Panc1 (cell line): ENCODE data around the gene WNT5B. TPM values are rescaled to one million over a fixed set of nuclear protein-coding genes. Genes with fewer than 3 reads are reported as not detected.

Experiments used
- ATAC-seq: fragments of 200-7000 bp; cut with Tn5 transposase; 2 replicates; pipeline ENCODE4 v1.9.1; 2020; ENCODE audit warnings: mild to moderate bottlenecking, moderate library complexity
- BruUV-seq: library from RNA; stranded (reverse); fragments of 400-500 nt; replicated peaks from 2 replicates; lab custom pipeline; 2021; lab: Mats Ljungman, UMichigan
- CTCF ChIA-PET: fragments of 300-600 bp; sonication (Branson Sonifier 250); formaldehyde crosslinking; loops from one replicate; lab custom pipeline; 2022; ENCODE audit warnings: antibody characterized with exemption; lab: Charles Lee
- POLR2A ChIA-PET: fragments of 300-600 bp; sonication (Branson Sonifier 250); formaldehyde crosslinking; loops from one replicate; lab custom pipeline; 2022; ENCODE audit warnings: antibody characterized with exemption; lab: Charles Lee
- DNase-seq: peaks from one replicate; pipeline ENCODE4 v3.0.0-alpha.2; 2010; ENCODE audit warnings: low read depth, low spot score
- H3K27ac ChIP-seq: 2 replicates; pipeline ENCODE4 v1.5.1; 2011; ENCODE audit warnings: mild to moderate bottlenecking, low read length, inconsistent platforms
- H3K27me3 ChIP-seq: fragments of 200-500 bp; sonication (Bioruptor generic); 2 replicates; pipeline ENCODE4 v1.6.0; 2014; ENCODE audit warnings: low read length, inconsistent platforms; ENCODE audit not compliant: control insufficient read depth, insufficient read depth
- H3K36me3 ChIP-seq: fragments of 200-500 bp; sonication (Bioruptor generic); 2 replicates; pipeline ENCODE4 v1.5.1; 2014; ENCODE audit warnings: inconsistent platforms, mild to moderate bottlenecking, low read length, moderate library complexity; ENCODE audit not compliant: control insufficient read depth, insufficient read depth
- H3K4me1 ChIP-seq: 2 replicates; pipeline ENCODE4 v1.5.1; 2011; ENCODE audit warnings: inconsistent platforms, mild to moderate bottlenecking, low read length, moderate library complexity; ENCODE audit not compliant: control insufficient read depth, insufficient read depth
- H3K4me3 ChIP-seq, 2 experiments: 2 replicates each; pipeline ENCODE4 v1.5.1; 2011 to 2012; ENCODE audit warnings: low read depth in 2 of 2, low read length in 2 of 2, mild to moderate bottlenecking in 2 of 2, inconsistent platforms in 1 of 2, moderate library complexity in 1 of 2
- H3K9me3 ChIP-seq: fragments of 200-500 bp; sonication (Bioruptor generic); 2 replicates; pipeline ENCODE4 v1.5.1; 2014; ENCODE audit warnings: low read depth, mild to moderate bottlenecking, inconsistent platforms, low read length, moderate library complexity; ENCODE audit not compliant: control insufficient read depth, insufficient read depth
- POLR2AphosphoS5 ChIP-seq: IDR thresholded peaks from 2 replicates; pipeline ENCODE4 v1.6.1; 2012; ENCODE audit warnings: mild to moderate bottlenecking, low read depth, low read length, moderate library complexity
- SIN3A ChIP-seq: IDR thresholded peaks from 2 replicates; pipeline ENCODE4 v1.6.1; 2012; ENCODE audit warnings: low read depth, mild to moderate bottlenecking, low read length, moderate library complexity, borderline replicate concordance; ENCODE audit not compliant: insufficient read depth
- TCF7L2 ChIP-seq: IDR thresholded peaks from 2 replicates; pipeline ENCODE4 v1.6.1; 2011; ENCODE audit warnings: mild to moderate bottlenecking, low read depth, low read length, inconsistent platforms
- in situ Hi-C: cut with HindIII; loops from 2 replicates; pipeline ENCODE4 v1.10.0; 2016; ENCODE audit warnings: low sequenced_read_pairs, low pct_unique_long_range_greater_than_20kb
- intact Hi-C: fragments of 100-400 bp; cut with micrococcal nuclease; formaldehyde crosslinking; loops from one replicate; pipeline ENCODE4 v1.10.0; 2022; ENCODE audit not compliant: unreplicated experiment
- total RNA-seq: library from RNA; stranded (reverse); gene quantifications from one replicate; pipeline ENCODE4 v1.2.1, GENCODE V29; 2021; ENCODE audit not compliant: unreplicated experiment
- TF ChIP-seq, protein P1 (sequence below), 2 experiments: IDR thresholded peaks; 2 replicates each; pipeline ENCODE4 v1.6.1; 2011 to 2012; ENCODE audit warnings: low read depth in 2 of 2, control low read depth in 1 of 2, low read length in 1 of 2, mild to moderate bottlenecking in 1 of 2, moderate library complexity in 1 of 2; ENCODE audit not compliant: insufficient read depth in 1 of 2
- TF ChIP-seq, protein P2 (sequence below): fragments of 450-650 bp; IDR thresholded peaks from 2 replicates; pipeline ENCODE4 v1.5.1; 2017; ENCODE audit warnings: mild to moderate bottlenecking

WNT5B gene
- total RNA-seq, 1 experiment from 2014 or later, result 36.9 TPM

- POLR2A ChIA-PET, result interaction anchor here (0.7 kb wide), 1 partner anchor 138 kb away, joined by 7 read pairs; no protein-coding TSS in a partner anchor
- in situ Hi-C loops, result no loop called here
Measured at GRCh38 chr12:1656902-1657301, 27.9 kb downstream of the WNT5B start.

DNA sequence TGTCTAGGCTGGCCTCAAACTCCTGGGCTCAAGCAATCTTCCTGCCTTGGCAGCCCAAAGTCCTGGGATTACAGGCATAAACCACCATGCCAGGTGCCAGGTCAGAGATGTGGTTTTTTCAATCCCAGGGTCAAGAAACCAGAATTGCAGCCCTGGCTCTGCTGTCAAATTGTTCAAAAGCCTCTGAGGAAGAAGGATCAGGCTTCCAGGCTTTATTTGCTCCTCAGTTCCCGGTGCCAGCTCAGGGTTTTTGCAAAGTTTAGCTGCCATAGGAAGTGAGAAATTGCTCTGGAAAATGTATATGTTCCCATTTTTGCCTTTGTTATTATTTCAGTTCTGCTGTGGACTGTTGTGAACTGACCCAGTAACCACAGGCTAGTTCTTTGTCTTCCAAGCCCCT is 28.7 kb downstream of the WNT5B start:
- Histone ChIP-seq H3K36me3 (no peaks in the 10 kb centered on the region), H3K4me1 (peaks cover 9% of the 10 kb centered on the region), H3K27ac (no peak overlapping the region), H3K27me3 (no peaks in the 10 kb centered on the region), H3K4me3 (no peak overlapping the region), H3K9me3 (no peaks in the 10 kb centered on the region)
- TF ChIP-seq, protein P1, sequence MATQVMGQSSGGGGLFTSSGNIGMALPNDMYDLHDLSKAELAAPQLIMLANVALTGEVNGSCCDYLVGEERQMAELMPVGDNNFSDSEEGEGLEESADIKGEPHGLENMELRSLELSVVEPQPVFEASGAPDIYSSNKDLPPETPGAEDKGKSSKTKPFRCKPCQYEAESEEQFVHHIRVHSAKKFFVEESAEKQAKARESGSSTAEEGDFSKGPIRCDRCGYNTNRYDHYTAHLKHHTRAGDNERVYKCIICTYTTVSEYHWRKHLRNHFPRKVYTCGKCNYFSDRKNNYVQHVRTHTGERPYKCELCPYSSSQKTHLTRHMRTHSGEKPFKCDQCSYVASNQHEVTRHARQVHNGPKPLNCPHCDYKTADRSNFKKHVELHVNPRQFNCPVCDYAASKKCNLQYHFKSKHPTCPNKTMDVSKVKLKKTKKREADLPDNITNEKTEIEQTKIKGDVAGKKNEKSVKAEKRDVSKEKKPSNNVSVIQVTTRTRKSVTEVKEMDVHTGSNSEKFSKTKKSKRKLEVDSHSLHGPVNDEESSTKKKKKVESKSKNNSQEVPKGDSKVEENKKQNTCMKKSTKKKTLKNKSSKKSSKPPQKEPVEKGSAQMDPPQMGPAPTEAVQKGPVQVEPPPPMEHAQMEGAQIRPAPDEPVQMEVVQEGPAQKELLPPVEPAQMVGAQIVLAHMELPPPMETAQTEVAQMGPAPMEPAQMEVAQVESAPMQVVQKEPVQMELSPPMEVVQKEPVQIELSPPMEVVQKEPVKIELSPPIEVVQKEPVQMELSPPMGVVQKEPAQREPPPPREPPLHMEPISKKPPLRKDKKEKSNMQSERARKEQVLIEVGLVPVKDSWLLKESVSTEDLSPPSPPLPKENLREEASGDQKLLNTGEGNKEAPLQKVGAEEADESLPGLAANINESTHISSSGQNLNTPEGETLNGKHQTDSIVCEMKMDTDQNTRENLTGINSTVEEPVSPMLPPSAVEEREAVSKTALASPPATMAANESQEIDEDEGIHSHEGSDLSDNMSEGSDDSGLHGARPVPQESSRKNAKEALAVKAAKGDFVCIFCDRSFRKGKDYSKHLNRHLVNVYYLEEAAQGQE (IDR thresholded peaks at IDR 0.05; ENCODE audit: insufficient read depth in 1 of 2, low read depth in 2 of 2, low read length in 1 of 2), result no peak
- no peak for TF ChIP-seq POLR2AphosphoS5
- TF ChIP-seq, protein P2, sequence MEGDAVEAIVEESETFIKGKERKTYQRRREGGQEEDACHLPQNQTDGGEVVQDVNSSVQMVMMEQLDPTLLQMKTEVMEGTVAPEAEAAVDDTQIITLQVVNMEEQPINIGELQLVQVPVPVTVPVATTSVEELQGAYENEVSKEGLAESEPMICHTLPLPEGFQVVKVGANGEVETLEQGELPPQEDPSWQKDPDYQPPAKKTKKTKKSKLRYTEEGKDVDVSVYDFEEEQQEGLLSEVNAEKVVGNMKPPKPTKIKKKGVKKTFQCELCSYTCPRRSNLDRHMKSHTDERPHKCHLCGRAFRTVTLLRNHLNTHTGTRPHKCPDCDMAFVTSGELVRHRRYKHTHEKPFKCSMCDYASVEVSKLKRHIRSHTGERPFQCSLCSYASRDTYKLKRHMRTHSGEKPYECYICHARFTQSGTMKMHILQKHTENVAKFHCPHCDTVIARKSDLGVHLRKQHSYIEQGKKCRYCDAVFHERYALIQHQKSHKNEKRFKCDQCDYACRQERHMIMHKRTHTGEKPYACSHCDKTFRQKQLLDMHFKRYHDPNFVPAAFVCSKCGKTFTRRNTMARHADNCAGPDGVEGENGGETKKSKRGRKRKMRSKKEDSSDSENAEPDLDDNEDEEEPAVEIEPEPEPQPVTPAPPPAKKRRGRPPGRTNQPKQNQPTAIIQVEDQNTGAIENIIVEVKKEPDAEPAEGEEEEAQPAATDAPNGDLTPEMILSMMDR, result no peak
- TF ChIP-seq SIN3A, result no peak
- no peak for TF ChIP-seq TCF7L2
- BruUV-seq, result no TSS peak
- DNase-seq, result no peak
- CTCF ChIA-PET, result no interaction called here
- intact Hi-C loops, result no loop called here
- POLR2A ChIA-PET, result interaction anchor here (0.7 kb wide), 1 partner anchor 137 kb away, joined by 7 read pairs; no protein-coding TSS in a partner anchor
- ATAC-seq, result no peak
- in situ Hi-C loops, result no loop called here

More at GRCh38 chr12:1656902-1657301, 27.9 kb downstream of the WNT5B start:
- CTCF ChIA-PET, result no interaction called here
- no TSS peak for BruUV-seq
- no peaks in the 10 kb centered on the region for H3K36me3 ChIP-seq
- ATAC-seq (no peak), DNase-seq (no peak)
- no peaks in the 10 kb centered on the region for H3K27me3 ChIP-seq
- H3K9me3 ChIP-seq, result no peaks in the 10 kb centered on the region
- intact Hi-C loops, result no loop called here
- no peak overlapping the region for H3K4me3 ChIP-seq
- no peak overlapping the region for H3K27ac ChIP-seq
- TF ChIP-seq, protein P2, result no peak
- TF ChIP-seq TCF7L2 (no peak), SIN3A (no peak), POLR2AphosphoS5 (no peak)
- TF ChIP-seq, protein P1 (IDR thresholded peaks at IDR 0.05; ENCODE audit: insufficient read depth in 1 of 2, low read depth in 2 of 2, low read length in 1 of 2), result no peak
- peaks cover 9% of the 10 kb centered on the region for H3K4me1 ChIP-seq
